ENCODE measurements around the gene SOHLH1.
"Not testable (repeated sequence)": the region's sequence is repeated elsewhere in the genome, so short reads cannot be mapped to it uniquely, and the experiment has no call there.

DNA sequence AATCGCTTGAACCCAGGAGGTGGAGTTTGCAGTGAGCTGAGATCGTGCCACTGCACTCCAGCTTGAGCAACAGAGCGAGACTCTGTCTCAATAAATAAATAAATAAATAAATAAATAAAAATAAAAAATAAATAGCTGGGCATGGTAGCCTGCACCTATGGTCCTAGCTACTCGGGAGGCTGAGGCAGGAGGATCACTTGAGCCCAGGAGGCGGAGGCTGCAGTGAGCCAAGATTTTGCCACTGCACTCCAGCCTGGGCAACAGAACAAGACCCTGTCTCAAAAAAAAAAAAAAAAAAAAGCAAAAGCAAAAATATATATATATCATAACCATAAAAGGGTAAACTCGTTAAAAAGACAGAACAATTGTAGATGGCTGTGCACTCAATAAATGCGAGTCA lies 26.5 kb downstream of the SOHLH1 start:
- not testable (repeated sequence) for TF ChIP-seq LEF1 (IDR thresholded peaks at IDR 0.05; ENCODE audit: borderline replicate concordance); TARDBP (IDR thresholded peaks at IDR 0.05); HDGF (IDR thresholded peaks at IDR 0.05; ENCODE audit: borderline replicate concordance); FOXK2 (IDR thresholded peaks at IDR 0.05); FOXM1 (IDR thresholded peaks at IDR 0.05; ENCODE audit: borderline replicate concordance); NFRKB (IDR thresholded peaks at IDR 0.05); SP1 (IDR thresholded peaks at IDR 0.05); BHLHE40 (IDR thresholded peaks at IDR 0.05; ENCODE audit: borderline replicate concordance); ARNT (IDR thresholded peaks at IDR 0.05); PKNOX1 (IDR thresholded peaks at IDR 0.05); L3MBTL2 (conservative IDR thresholded peaks at IDR 0.05); SUZ12 (IDR thresholded peaks at IDR 0.05); ZNF384 (IDR thresholded peaks at IDR 0.05); CTBP1 (IDR thresholded peaks at IDR 0.05; ENCODE audit: borderline replicate concordance)

Measured in HEK293T (cell line).